Pancreas (tissue), 10 donors: ENCODE measurements around the gene ADPGK. TPM values are rescaled to one million over a fixed set of nuclear protein-coding genes. Genes with fewer than 3 reads are reported as not detected.
A peak's percentile ranks its signal among the peaks of the same experiment; 100 is the strongest.

ENCODE experiments used
- ATAC-seq, 4 donors: fragments of 200-7000 bp; cut with Tn5 transposase; one replicate each; pipeline versions ENCODE4 v1.8.0 to v1.9.1; 2020; ENCODE audit warnings: mild to moderate bottlenecking in 4 of 4, moderate library complexity in 4 of 4
- DNase-seq, 6 donors: peaks; one replicate each; pipeline ENCODE4 v3.0.0-alpha.2; 2020
- FAIRE-seq: peaks from 2 replicates; lab custom pipeline; 2012; peaks lifted over from hg19 to GRCh38; lab: Jason Lieb, UNC
- H3K27ac ChIP-seq, 4 donors: fragments of 200-600 bp; sonication (generic); 1 replicate in 3 of 4; 2 replicates in 1 of 4; pipeline versions ENCODE4 v1.5.0 to v1.8.0; 2020
- H3K27me3 ChIP-seq, 4 donors: fragments of 200-600 bp; one replicate each; pipeline ENCODE4 v1.8.0; 2021
- H3K36me3 ChIP-seq, 3 donors: fragments of 200-600 bp; sonication (generic) in 1 of 3; one replicate each; pipeline versions ENCODE4 v1.5.0 to v1.8.0; 2020 to 2021
- H3K4me1 ChIP-seq, 3 donors: fragments of 200-600 bp; one replicate each; pipeline ENCODE4 v1.8.0; 2021
- H3K4me3 ChIP-seq, 4 donors: fragments of 200-600 bp; sonication (generic) in 2 of 4; one replicate each; pipeline versions ENCODE4 v1.5.0 to v1.8.0; 2020 to 2021
- H3K9me3 ChIP-seq, 4 donors: fragments of 200-600 bp; one replicate each; pipeline ENCODE4 v1.8.0; 2021
- CTCF ChIP-seq, 4 donors: fragments of 200-600 bp; sonication (generic) in 3 of 4; IDR thresholded peaks; one replicate each; pipeline versions ENCODE4 v1.5.0 to v1.8.0; 2021; ENCODE audit warnings: antibody characterized with exemption in 4 of 4
- WGBS, 2 donors: extraction: QIAGEN DNeasy Blood & Tissue Kit; methylation state at CpG; one replicate each; pipeline ENCODE4 v1.1.7; 2013; 5-methylcytosine and 5-hydroxymethylcytosine counted together
- intact Hi-C, 3 donors: fragments of 100-400 bp; cut with DNase I; formaldehyde crosslinking; loops; one replicate each; pipeline versions ENCODE4 v1.11.1 to v1.14.2; 2022
- polyA plus RNA-seq, 2 donors: library from polyadenylated mRNA; stranded (reverse); fragments of 200-250 nt; gene quantifications; one replicate each; pipeline ENCODE4 v1.2.3, GENCODE V29; 2013
- total RNA-seq, 6 donors: library from RNA; stranded (reverse); fragmentation: NEBNext Ultra II Directional in 4 of 6; extraction: Animal tissue kit (Norgen Biotek cat#: 25700) in 4 of 6; gene quantifications; one replicate each; pipeline versions ENCODE4 v1.2.1 to v1.2.4, GENCODE V29; 2021 to 2023
- donor health status: healthy with polysubstance abuse.
- donor health status: DM: no; HTN: no; CAD: no; lungs with moderate emphysema.
- donor health status: DM: no; HTN: no; CAD: no.
- donor health status: control.
- donor health status: control.
- donor health status: Bipolar disorder and iron deficiency.
- donor health status: DM: yes; HTN: yes; CAD: no.
- donor health status: DM: no; HTN: no; CAD: no.
- donor health status: DM: no; HTN: no; CAD: no.
- donor health status: DM: yes; HTN: yes; CAD: no.

The ADPGK gene
- total and polyA plus RNA-seq, 8 donors: 22.9 to 43.3 (median 27.8) TPM

GRCh38 chr15:72771329-72771725 lies 12.2 kb downstream of the ADPGK start:
- no peak for TF ChIP-seq CTCF (IDR thresholded peaks at IDR 0.05)
- Histone ChIP-seq H3K4me3 (no peak overlapping the region), H3K4me1 (no peaks in the 10 kb centered on the region), H3K27me3 (no peaks in the 10 kb centered on the region), H3K9me3 (no peaks in the 10 kb centered on the region), H3K36me3 (peaks cover 0 to 28% (median 0%) of the 10 kb centered on the region in 3 donors), H3K27ac (no peak overlapping the region)
- FAIRE-seq: no peak
- WGBS, 2 donors: 46 to 47% methylated on average over 1 of the region's 1 CpG
- no peak for ATAC-seq
- intact Hi-C loops: no loop called here
- no peak for DNase-seq

- H3K36me3 ChIP-seq: peaks cover 0 to 28% (median 0%) of the 10 kb centered on the region in 3 donors
- FAIRE-seq: no peak
- no peak overlapping the region for H3K4me3 ChIP-seq
- H3K27ac ChIP-seq: no peak overlapping the region
- WGBS, 2 donors: 61 to 72% methylated on average over 6 of the region's 6 CpGs
- DNase-seq: no peak
- no peaks in the 10 kb centered on the region for H3K4me1 ChIP-seq
- no peaks in the 10 kb centered on the region for H3K9me3 ChIP-seq
- peak in 3 of 4 donors; percentile 39 to 44 (median 40) for ATAC-seq
- TF ChIP-seq CTCF (IDR thresholded peaks at IDR 0.05): no peak
- H3K27me3 ChIP-seq: no peaks in the 10 kb centered on the region
- intact Hi-C loops: no loop called here
These were observed 12.8 kb downstream of the ADPGK start for GRCh38 chr15:72770673-72771328.

GRCh38 chr15:72766780-72767179 lies 16.8 kb downstream of the ADPGK start:
- no peak for TF ChIP-seq CTCF (IDR thresholded peaks at IDR 0.05)
- Histone ChIP-seq H3K4me1 (peaks cover 2 to 3% (median 3%) of the 10 kb centered on the region in 3 donors), H3K9me3 (no peaks in the 10 kb centered on the region), H3K27me3 (no peaks in the 10 kb centered on the region), H3K27ac (no peak overlapping the region), H3K4me3 (no peak overlapping the region), H3K36me3 (peaks cover 0 to 14% (median 0%) of the 10 kb centered on the region in 3 donors)
- intact Hi-C loops: no loop called here
- WGBS, 2 donors: 99 to 100% methylated on average over 2 of the region's 2 CpGs
- FAIRE-seq (no peak), ATAC-seq (no peak), DNase-seq (no peak)

- peaks cover 0 to 14% (median 0%) of the 10 kb centered on the region in 3 donors for H3K36me3 ChIP-seq
- no peak for ATAC-seq
- no peak for TF ChIP-seq CTCF (IDR thresholded peaks at IDR 0.05)
- intact Hi-C loops: no loop called here
- FAIRE-seq: no peak
- DNase-seq: no peak
- H3K27ac ChIP-seq: no peak overlapping the region
- 94 to 97% methylated on average over 2 of the region's 2 CpGs for WGBS, 2 donors
- H3K4me1 ChIP-seq: peaks cover 4 to 7% (median 4%) of the 10 kb centered on the region in 3 donors
- H3K9me3 ChIP-seq: no peaks in the 10 kb centered on the region
- no peak overlapping the region for H3K4me3 ChIP-seq
- no peaks in the 10 kb centered on the region for H3K27me3 ChIP-seq
These were observed 17.5 kb downstream of the ADPGK start for GRCh38 chr15:72766025-72766424.

GRCh38 chr15:72764656-72765055 lies 18.9 kb downstream of the ADPGK start:
- Histone ChIP-seq H3K4me1 (peaks cover 4 to 17% (median 4%) of the 10 kb centered on the region in 3 donors), H3K9me3 (no peaks in the 10 kb centered on the region), H3K27me3 (no peaks in the 10 kb centered on the region), H3K27ac (no peak overlapping the region), H3K4me3 (no peak overlapping the region), H3K36me3 (peaks cover 0 to 8% (median 0%) of the 10 kb centered on the region in 3 donors)
- intact Hi-C loops: no loop called here
- TF ChIP-seq CTCF (IDR thresholded peaks at IDR 0.05): no peak
- DNase-seq (no peak), ATAC-seq (no peak), FAIRE-seq (no peak)
- 96 to 97% methylated on average over 3 of the region's 3 CpGs for WGBS, 2 donors
